HEK293T (cell line): ENCODE data around the gene FOXN4.

Source experiments
- CTCF ChIA-PET: fragments of 350-600 bp; formaldehyde crosslinking; extraction: SDS; loops from one replicate; lab custom pipeline; 2021; ENCODE audit warnings: antibody characterized with exemption, inconsistent platforms; lab: Yijun Ruan, JAX
- POLR2A ChIA-PET: fragments of 350-600 bp; formaldehyde crosslinking; extraction: SDS; loops from one replicate; lab custom pipeline; 2020; ENCODE audit warnings: antibody characterized with exemption, inconsistent platforms; lab: Yijun Ruan, JAX
- DNase-seq: peaks from one replicate; pipeline ENCODE4 v3.0.0; 2012; ENCODE audit warnings: mixed read lengths; ENCODE audit errors: extremely low spot score
- ARNT ChIP-seq: fragments of 450-650 bp; IDR thresholded peaks from 2 replicates; pipeline ENCODE4 v1.6.1; 2017; ENCODE audit warnings: mild to moderate bottlenecking
- BHLHE40 ChIP-seq: fragments of 450-650 bp; IDR thresholded peaks from 2 replicates; pipeline ENCODE4 v1.6.1; 2016; ENCODE audit warnings: mild to moderate bottlenecking, moderate library complexity, borderline replicate concordance
- CTBP1 ChIP-seq: fragments of 450-650 bp; IDR thresholded peaks from 2 replicates; pipeline ENCODE4 v1.6.1; 2016; ENCODE audit warnings: borderline replicate concordance
- ELF4 ChIP-seq: fragments of 450-650 bp; IDR thresholded peaks from 2 replicates; pipeline ENCODE4 v1.6.1; 2017; ENCODE audit warnings: antibody characterized with exemption
- FOXA1 ChIP-seq: fragments of 450-650 bp; IDR thresholded peaks from 2 replicates; pipeline ENCODE4 v1.6.1; 2016; ENCODE audit warnings: mild to moderate bottlenecking
- FOXK2 ChIP-seq: fragments of 450-650 bp; IDR thresholded peaks from 2 replicates; pipeline ENCODE4 v1.6.1; 2016; ENCODE audit warnings: mild to moderate bottlenecking
- FOXM1 ChIP-seq: fragments of 450-650 bp; IDR thresholded peaks from 2 replicates; pipeline ENCODE4 v1.6.1; 2017; ENCODE audit warnings: mild to moderate bottlenecking, borderline replicate concordance
- HDGF ChIP-seq: fragments of 450-650 bp; IDR thresholded peaks from 2 replicates; pipeline ENCODE4 v1.6.1; 2017; ENCODE audit warnings: antibody characterized with exemption, borderline replicate concordance
- L3MBTL2 ChIP-seq: fragments of 450-650 bp; conservative IDR thresholded peaks from 2 replicates; pipeline ENCODE4 v1.6.1; 2016; ENCODE audit warnings: mild to moderate bottlenecking
- LEF1 ChIP-seq: fragments of 450-650 bp; IDR thresholded peaks from 2 replicates; pipeline ENCODE4 v1.6.1; 2017; ENCODE audit warnings: mild to moderate bottlenecking, borderline replicate concordance
- NFRKB ChIP-seq: fragments of 450-650 bp; IDR thresholded peaks from 2 replicates; pipeline ENCODE4 v1.6.1; 2016; ENCODE audit warnings: mild to moderate bottlenecking, moderate library complexity
- SP1 ChIP-seq: fragments of 450-650 bp; IDR thresholded peaks from 2 replicates; pipeline ENCODE4 v1.6.1; 2017
- SUZ12 ChIP-seq: fragments of 450-650 bp; IDR thresholded peaks from 2 replicates; pipeline ENCODE4 v1.6.1; 2016; ENCODE audit warnings: mild to moderate bottlenecking
- TARDBP ChIP-seq: fragments of 450-650 bp; IDR thresholded peaks from 2 replicates; pipeline ENCODE4 v1.6.1; 2016
- ZNF384 ChIP-seq: fragments of 450-650 bp; IDR thresholded peaks from 2 replicates; pipeline ENCODE4 v1.6.1; 2016
- TF ChIP-seq, protein P1 (sequence below): fragments of 450-650 bp; IDR thresholded peaks from 2 replicates; pipeline ENCODE4 v1.6.1; 2016

Gene FOXN4

DNA sequence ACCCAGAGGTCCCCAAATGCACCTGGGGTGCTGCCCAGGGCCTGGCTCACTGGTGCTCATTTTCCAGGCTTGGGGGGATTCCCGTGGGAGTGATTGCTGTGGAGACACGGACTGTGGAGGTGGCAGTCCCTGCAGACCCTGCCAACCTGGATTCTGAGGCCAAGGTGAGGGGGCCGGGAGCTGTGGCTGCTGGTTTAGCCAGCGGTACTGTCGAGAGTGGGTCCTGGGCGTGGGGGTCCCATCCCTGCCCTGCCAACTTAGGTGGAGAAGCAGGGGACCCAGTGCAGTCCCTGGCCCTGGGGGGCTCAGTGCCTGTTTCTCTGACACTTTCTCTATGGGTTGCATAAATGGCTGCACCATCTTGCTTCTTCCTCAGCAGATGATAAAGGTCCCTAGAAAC lies 50.9 kb downstream of the FOXN4 start:
- POLR2A ChIA-PET: no interaction called here
- no peak for DNase-seq
- TF ChIP-seq, protein P1, sequence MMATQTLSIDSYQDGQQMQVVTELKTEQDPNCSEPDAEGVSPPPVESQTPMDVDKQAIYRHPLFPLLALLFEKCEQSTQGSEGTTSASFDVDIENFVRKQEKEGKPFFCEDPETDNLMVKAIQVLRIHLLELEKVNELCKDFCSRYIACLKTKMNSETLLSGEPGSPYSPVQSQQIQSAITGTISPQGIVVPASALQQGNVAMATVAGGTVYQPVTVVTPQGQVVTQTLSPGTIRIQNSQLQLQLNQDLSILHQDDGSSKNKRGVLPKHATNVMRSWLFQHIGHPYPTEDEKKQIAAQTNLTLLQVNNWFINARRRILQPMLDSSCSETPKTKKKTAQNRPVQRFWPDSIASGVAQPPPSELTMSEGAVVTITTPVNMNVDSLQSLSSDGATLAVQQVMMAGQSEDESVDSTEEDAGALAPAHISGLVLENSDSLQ: no peak
- TF ChIP-seq ZNF384: no peak
- TF ChIP-seq TARDBP: no peak
- no peak for TF ChIP-seq SUZ12
- TF ChIP-seq SP1: no peak
- TF ChIP-seq NFRKB: no peak
- TF ChIP-seq ELF4: no peak
- TF ChIP-seq L3MBTL2: no peak
- TF ChIP-seq HDGF: no peak
- TF ChIP-seq FOXK2: no peak
- TF ChIP-seq BHLHE40: no peak
- no peak for TF ChIP-seq FOXA1
- TF ChIP-seq CTBP1: no peak
- TF ChIP-seq ARNT: no peak
- no peak for TF ChIP-seq FOXM1
- TF ChIP-seq LEF1: no peak
- CTCF ChIA-PET: no interaction called here

DNA sequence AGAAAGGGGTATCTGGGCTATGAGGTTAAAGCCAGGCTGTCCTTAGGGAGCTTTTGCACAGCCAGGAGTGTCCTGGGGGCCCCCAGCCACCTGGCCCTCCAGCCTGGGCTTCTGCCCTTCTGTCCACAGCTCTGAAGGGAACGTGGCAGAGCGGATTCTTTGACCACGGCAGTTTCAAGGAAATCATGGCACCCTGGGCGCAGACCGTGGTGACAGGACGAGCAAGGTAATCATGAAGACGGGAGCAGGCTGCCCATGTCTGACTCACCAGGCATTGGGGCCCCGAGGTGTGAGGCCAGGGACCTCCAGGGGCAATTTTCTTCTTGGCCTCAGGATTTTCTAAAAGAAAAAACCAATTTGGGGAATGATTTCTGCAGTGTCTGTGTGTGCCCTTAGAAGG lies 53.1 kb downstream of the FOXN4 start:
- no peak for DNase-seq
- TF ChIP-seq ZNF384: no peak
- no peak for TF ChIP-seq SP1
- no peak for TF ChIP-seq L3MBTL2
- no peak for TF ChIP-seq ARNT
- ChIA-PET CTCF (interaction anchor here (0.9 kb wide), 1 partner anchor 119 kb away, joined by 3 read pairs; no protein-coding TSS in a partner anchor), POLR2A (no interaction called here)

DNA sequence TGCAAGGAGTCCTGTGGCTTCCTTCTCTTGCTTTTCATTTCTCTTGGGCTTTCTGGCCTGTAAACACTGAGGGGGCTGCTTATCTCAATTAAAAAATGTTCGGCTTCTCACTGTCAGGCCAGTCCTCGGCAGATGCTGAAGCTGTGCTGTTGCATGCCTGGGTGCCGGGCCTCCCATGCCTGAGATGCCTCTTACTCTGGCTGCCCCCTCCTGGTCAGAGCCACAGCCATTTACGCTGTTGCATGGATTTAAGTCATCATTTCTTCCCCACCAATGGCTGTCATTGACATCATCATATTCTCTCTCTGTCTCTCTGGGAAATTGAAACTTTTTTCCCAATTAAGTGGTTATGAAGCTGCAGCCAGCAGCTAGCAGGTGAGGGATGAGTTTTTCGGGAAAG lies 53.7 kb downstream of the FOXN4 start:
- ChIA-PET CTCF (interaction anchor here (0.7 to 0.9 kb wide), 2 partner anchors 120 to 168 kb away, joined by 3 read pairs; no protein-coding TSS in a partner anchor), POLR2A (no interaction called here)
- TF ChIP-seq ARNT: no peak
- no peak for TF ChIP-seq CTBP1
- TF ChIP-seq ZNF384: no peak
- TF ChIP-seq SUZ12: no peak
- TF ChIP-seq ELF4: no peak
- TF ChIP-seq TARDBP: no peak
- no peak for TF ChIP-seq FOXA1
- no peak for TF ChIP-seq BHLHE40
- no peak for TF ChIP-seq NFRKB
- no peak for TF ChIP-seq L3MBTL2
- no peak for TF ChIP-seq FOXM1
- no peak for TF ChIP-seq HDGF
- TF ChIP-seq LEF1: no peak
- TF ChIP-seq, protein P1: no peak
- TF ChIP-seq FOXK2: no peak
- no peak for DNase-seq

DNA sequence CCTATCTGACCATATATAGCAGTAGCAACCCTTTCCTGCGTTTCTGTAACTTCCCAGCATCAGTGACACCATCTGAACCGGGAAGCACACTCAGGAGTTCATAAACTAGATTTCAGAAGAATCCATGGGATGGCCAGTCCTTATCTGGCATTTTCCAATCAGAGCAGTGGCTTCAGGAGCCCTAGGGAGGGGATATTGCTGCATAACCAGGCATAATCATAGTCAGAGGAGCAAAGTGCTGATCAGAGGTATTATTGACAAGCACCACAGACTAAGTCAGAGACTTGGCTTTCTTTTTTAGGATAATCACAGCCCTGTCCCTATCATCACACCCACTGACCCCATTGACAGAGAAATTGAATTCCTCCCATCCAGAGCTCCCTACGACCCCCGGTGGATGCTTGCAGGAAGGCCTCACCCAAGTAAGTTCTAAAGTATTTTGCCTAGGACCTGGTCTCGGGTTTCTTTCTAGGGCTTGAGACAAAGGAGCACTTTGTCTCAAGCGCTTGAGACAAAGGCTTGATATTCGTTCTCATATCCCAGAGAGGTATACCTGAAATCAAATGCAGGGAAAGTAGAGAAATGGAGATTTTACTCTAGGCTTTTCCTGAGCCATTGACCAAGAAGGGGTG lies 55.1 kb downstream of the FOXN4 start:
- no peak for TF ChIP-seq SUZ12
- TF ChIP-seq, protein P1: no peak
- TF ChIP-seq L3MBTL2: no peak
- no peak for TF ChIP-seq ZNF384
- TF ChIP-seq TARDBP: no peak
- no peak for TF ChIP-seq BHLHE40
- TF ChIP-seq CTBP1: no peak
- no peak for TF ChIP-seq NFRKB
- TF ChIP-seq FOXK2: no peak
- TF ChIP-seq HDGF: no peak
- no peak for TF ChIP-seq LEF1
- TF ChIP-seq SP1: no peak
- no peak for TF ChIP-seq ARNT
- TF ChIP-seq ELF4: no peak
- TF ChIP-seq FOXA1: no peak
- no peak for TF ChIP-seq FOXM1
- CTCF ChIA-PET: no interaction called here
- no peak for DNase-seq
- POLR2A ChIA-PET: no interaction called here

DNA sequence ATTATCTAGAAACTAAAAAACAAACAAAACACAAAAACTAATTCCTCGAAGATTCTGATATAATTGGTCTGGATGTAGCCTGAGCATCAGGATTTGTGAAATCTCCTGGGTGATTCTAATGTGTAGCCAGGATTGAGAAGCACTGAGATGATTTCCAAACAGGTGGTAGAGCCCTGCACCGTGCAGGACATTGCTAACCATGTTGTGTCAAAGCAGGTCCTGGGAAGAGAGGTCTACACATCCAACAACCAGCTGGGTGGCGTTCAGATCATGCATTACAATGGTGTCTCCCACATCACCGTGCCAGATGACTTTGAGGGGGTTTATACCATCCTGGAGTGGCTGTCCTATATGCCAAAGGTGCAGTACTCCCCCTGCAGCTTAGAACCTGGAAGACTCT lies 56.3 kb downstream of the FOXN4 start:
- CTCF ChIA-PET: no interaction called here
- TF ChIP-seq ZNF384 (no peak), SUZ12 (no peak), L3MBTL2 (no peak), FOXK2 (no peak), SP1 (no peak), BHLHE40 (no peak), NFRKB (no peak)
- TF ChIP-seq, protein P1: no peak
- POLR2A ChIA-PET: interaction anchor here (0.6 kb wide), 1 partner anchor 133 kb away, joined by 3 read pairs; no protein-coding TSS in a partner anchor
- no peak for DNase-seq

DNA sequence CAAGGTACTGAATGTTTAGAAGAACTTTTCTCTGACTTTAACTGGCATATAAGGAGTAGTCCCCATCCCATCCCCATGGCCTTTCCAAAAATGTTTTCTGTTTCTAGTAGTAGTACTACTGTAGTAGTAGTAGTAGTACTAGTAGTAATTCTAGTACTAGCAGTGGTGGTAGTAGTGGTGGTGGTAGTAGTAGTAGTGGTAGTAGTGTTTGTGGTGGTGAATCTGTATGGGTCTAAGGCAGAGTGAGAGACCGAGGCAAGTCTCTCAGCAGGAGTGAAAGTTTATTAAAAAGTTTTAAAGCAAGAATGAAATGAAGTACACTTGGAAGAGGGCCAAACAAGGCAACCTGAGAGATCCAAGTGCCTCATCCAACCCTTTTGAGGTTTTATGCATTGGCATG lies 58.6 kb downstream of the FOXN4 start:
- TF ChIP-seq FOXK2 (no peak), LEF1 (no peak), FOXM1 (no peak), CTBP1 (no peak), TARDBP (no peak), L3MBTL2 (no peak), SUZ12 (no peak), HDGF (no peak), BHLHE40 (no peak), ARNT (no peak), ZNF384 (no peak)
- POLR2A ChIA-PET: no interaction called here
- CTCF ChIA-PET: no interaction called here
- DNase-seq: no peak
